Peyer's patch (tissue), 4 donors: ENCODE data around the gene D2HGDH.

Source experiments
- POLR2A ChIP-seq, 2 donors: fragments of 450-650 bp; IDR thresholded peaks; one replicate each; pipeline ENCODE4 v1.5.1; 2017; ENCODE audit warnings: antibody characterized with exemption in 2 of 2, mild to moderate bottlenecking in 2 of 2, moderate library complexity in 2 of 2
- TF ChIP-seq, protein P1 (sequence below), 6 experiments: fragments of 450-650 bp in 4 of 6; fragments of 200-600 bp in 2 of 6; sonication (generic) in 1 of 6; IDR thresholded peaks; one replicate each; pipeline ENCODE4 v1.5.1; 2017 to 2019; ENCODE audit warnings: antibody characterized with exemption in 6 of 6, mild to moderate bottlenecking in 3 of 6, moderate library complexity in 1 of 6

DNA sequence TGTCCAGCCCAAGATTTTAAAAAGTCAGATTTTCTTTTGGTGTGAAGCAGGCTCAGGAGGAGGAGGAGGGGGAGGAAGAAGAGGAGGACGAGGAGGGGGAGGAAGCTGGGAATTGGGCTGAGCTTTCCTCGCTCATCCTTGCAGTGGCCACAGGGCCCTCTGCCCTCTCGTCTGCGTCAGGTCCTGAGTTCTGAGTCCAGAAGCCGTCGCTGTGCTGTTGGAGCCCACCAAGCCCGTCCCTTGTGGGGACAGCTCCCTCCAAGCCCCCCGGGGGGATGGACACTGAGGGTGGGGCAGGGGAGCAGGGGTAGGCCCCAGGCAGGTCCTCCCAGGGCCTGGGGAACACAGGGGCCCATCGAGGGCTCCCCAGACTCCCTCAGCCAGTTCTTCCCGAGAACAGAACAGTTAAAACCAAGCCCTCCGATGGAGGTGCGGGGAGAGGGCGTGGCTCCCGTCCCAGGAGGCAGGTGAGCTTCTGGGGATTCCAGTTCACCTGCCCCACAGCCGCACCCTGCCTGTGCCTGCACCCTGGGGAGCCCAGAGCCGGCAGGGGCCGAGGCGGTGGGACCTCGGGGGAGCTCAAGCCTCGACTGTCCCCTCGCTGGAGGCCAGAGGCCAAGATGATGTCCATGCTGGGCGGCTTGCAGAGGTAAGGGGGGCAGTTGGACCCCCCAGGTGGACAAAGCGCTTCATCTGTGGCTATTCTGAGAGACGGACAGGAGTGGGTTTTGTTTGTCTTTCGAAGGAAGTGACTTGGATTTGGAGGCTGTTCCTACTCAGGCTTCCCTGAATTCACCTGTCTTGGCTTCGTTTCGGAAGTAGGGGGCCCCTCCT, 42.1 kb downstream of the D2HGDH start, which contains the start of gene GAL3ST2:
- TF ChIP-seq POLR2A (IDR thresholded peaks at IDR 0.05): no peak
- TF ChIP-seq, protein P1, sequence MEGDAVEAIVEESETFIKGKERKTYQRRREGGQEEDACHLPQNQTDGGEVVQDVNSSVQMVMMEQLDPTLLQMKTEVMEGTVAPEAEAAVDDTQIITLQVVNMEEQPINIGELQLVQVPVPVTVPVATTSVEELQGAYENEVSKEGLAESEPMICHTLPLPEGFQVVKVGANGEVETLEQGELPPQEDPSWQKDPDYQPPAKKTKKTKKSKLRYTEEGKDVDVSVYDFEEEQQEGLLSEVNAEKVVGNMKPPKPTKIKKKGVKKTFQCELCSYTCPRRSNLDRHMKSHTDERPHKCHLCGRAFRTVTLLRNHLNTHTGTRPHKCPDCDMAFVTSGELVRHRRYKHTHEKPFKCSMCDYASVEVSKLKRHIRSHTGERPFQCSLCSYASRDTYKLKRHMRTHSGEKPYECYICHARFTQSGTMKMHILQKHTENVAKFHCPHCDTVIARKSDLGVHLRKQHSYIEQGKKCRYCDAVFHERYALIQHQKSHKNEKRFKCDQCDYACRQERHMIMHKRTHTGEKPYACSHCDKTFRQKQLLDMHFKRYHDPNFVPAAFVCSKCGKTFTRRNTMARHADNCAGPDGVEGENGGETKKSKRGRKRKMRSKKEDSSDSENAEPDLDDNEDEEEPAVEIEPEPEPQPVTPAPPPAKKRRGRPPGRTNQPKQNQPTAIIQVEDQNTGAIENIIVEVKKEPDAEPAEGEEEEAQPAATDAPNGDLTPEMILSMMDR (IDR thresholded peaks at IDR 0.05): no peak
